ENCODE measurements around the gene GDF10.

The GDF10 gene, protein sequence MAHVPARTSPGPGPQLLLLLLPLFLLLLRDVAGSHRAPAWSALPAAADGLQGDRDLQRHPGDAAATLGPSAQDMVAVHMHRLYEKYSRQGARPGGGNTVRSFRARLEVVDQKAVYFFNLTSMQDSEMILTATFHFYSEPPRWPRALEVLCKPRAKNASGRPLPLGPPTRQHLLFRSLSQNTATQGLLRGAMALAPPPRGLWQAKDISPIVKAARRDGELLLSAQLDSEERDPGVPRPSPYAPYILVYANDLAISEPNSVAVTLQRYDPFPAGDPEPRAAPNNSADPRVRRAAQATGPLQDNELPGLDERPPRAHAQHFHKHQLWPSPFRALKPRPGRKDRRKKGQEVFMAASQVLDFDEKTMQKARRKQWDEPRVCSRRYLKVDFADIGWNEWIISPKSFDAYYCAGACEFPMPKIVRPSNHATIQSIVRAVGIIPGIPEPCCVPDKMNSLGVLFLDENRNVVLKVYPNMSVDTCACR

GRCh38 chr10:47299611-47300428 lies at the start of gene GDF10:
GDF10 (plus strand) TSS chr10:47300197; CDS start chr10:47300652, 455 bp downstream.
- Histone ChIP-seq H3K9me3 (replicated peaks; ENCODE audit: insufficient read depth, low read length) (no peaks in the 10 kb centered on the region), H3K27ac (ENCODE audit: low read length) (no peak within 1 kb of the TSS), H3K4me1 (ENCODE audit: low read length) (no peaks in the 10 kb centered on the region), H2AFZ (ENCODE audit: low read length) (no peak within 1 kb of the TSS), H3K79me2 (ENCODE audit: low read length) (no peaks in the 10 kb centered on the region), H3F3A (ENCODE audit: insufficient read depth, low read length) (no peaks in the 10 kb centered on the region), H4K20me1 (ENCODE audit: insufficient read depth, low read length) (no peaks in the 10 kb centered on the region), H3K4me2 (ENCODE audit: low read depth, low read length) (no peak within 1 kb of the TSS), H3K9me2 (replicated peaks; ENCODE audit: insufficient read depth, low read length) (no peaks in the 10 kb centered on the region), H3K9ac (ENCODE audit: low read length) (no peak within 1 kb of the TSS), H3K4me3 (ENCODE audit: low read length) (no peak within 1 kb of the TSS), H3K36me3 (replicated peaks; ENCODE audit: insufficient read depth, low read length) (no peaks in the 10 kb centered on the region), H3K27me3 (replicated peaks; ENCODE audit: insufficient read depth, low read length) (no peaks in the 10 kb centered on the region)
- DNase-seq: no peak
- TF ChIP-seq EZH2 (optimal IDR thresholded peaks at IDR 0.05; ENCODE audit: low read depth, low read length): no peak
- TF ChIP-seq, protein P1, sequence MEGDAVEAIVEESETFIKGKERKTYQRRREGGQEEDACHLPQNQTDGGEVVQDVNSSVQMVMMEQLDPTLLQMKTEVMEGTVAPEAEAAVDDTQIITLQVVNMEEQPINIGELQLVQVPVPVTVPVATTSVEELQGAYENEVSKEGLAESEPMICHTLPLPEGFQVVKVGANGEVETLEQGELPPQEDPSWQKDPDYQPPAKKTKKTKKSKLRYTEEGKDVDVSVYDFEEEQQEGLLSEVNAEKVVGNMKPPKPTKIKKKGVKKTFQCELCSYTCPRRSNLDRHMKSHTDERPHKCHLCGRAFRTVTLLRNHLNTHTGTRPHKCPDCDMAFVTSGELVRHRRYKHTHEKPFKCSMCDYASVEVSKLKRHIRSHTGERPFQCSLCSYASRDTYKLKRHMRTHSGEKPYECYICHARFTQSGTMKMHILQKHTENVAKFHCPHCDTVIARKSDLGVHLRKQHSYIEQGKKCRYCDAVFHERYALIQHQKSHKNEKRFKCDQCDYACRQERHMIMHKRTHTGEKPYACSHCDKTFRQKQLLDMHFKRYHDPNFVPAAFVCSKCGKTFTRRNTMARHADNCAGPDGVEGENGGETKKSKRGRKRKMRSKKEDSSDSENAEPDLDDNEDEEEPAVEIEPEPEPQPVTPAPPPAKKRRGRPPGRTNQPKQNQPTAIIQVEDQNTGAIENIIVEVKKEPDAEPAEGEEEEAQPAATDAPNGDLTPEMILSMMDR (IDR thresholded peaks at IDR 0.05; ENCODE audit: low read length): no peak
- TF ChIP-seq EZH2phosphoT487 (IDR thresholded peaks at IDR 0.05; ENCODE audit: low read length): no peak

DNA sequence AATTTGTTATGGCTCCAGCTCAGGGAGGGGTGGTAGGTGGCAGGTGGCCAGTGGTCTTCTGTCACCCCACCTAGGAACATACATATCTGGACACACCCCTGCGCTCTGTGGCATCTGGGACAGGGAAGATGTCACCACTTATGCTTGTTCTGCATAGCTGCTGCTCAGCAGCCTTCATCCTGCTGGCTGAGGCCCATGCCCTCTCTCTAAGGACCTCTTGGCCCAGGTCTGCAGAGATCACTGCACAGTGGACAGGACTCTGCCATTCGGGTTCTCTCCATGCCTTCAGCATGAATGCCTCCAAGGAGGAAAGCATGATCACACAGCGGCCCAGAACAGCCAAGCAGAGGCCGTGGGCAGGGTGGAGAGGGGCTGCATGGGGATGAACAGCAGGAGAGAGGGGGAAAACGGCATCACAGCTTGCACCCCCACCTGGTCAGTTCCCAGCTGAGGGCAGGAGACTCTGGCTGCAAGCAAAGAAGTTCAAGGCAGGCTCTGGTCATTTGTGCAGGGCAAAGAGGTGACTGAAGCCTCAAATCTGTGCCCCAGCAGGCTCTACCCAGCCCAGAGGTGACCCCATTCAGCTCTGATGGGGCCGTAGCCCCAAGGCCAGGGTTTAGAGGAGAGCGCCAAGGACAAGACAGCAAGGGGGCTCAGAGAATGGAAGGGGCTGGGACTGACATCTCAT lies 47.8 kb upstream of the GDF10 start:
- Histone ChIP-seq H3K36me3 (replicated peaks; ENCODE audit: insufficient read depth, low read length) (no peaks in the 10 kb centered on the region), H3K4me3 (ENCODE audit: low read length) (no peak overlapping the region), H3K79me2 (ENCODE audit: low read length) (no peaks in the 10 kb centered on the region), H3K27me3 (replicated peaks; ENCODE audit: insufficient read depth, low read length) (no peaks in the 10 kb centered on the region), H3K4me2 (ENCODE audit: low read depth, low read length) (no peak overlapping the region), H2AFZ (ENCODE audit: low read length) (no peak overlapping the region), H4K20me1 (ENCODE audit: insufficient read depth, low read length) (no peaks in the 10 kb centered on the region), H3F3A (ENCODE audit: insufficient read depth, low read length) (no peaks in the 10 kb centered on the region), H3K9me2 (replicated peaks; ENCODE audit: insufficient read depth, low read length) (no peaks in the 10 kb centered on the region), H3K4me1 (ENCODE audit: low read length) (no peaks in the 10 kb centered on the region), H3K27ac (ENCODE audit: low read length) (no peak overlapping the region), H3K9ac (ENCODE audit: low read length) (no peak overlapping the region), H3K9me3 (replicated peaks; ENCODE audit: insufficient read depth, low read length) (no peaks in the 10 kb centered on the region)
- TF ChIP-seq EZH2 (optimal IDR thresholded peaks at IDR 0.05; ENCODE audit: low read depth, low read length): no peak
- no peak for DNase-seq

GRCh38 chr10:47253030-47253637 lies 46.9 kb upstream of the GDF10 start:
- peaks cover 8% of the 10 kb centered on the region; the same call in 1 of the 2 replicates for H3K4me1 ChIP-seq (ENCODE audit: low read length)
- H2AFZ ChIP-seq (ENCODE audit: low read length): no peak overlapping the region
- no peaks in the 10 kb centered on the region for H4K20me1 ChIP-seq (ENCODE audit: insufficient read depth, low read length)
- no peak for TF ChIP-seq EZH2phosphoT487 (IDR thresholded peaks at IDR 0.05; ENCODE audit: low read length)
- no peak for TF ChIP-seq EZH2 (optimal IDR thresholded peaks at IDR 0.05; ENCODE audit: low read depth, low read length)
- TF ChIP-seq, protein P1 (IDR thresholded peaks at IDR 0.05; ENCODE audit: low read length): no peak
- no peak overlapping the region for H3K4me3 ChIP-seq (ENCODE audit: low read length)
- H3K27ac ChIP-seq (ENCODE audit: low read length): no peak overlapping the region
- H3K9me2 ChIP-seq (replicated peaks; ENCODE audit: insufficient read depth, low read length): no peaks in the 10 kb centered on the region
- H3F3A ChIP-seq (ENCODE audit: insufficient read depth, low read length): no peaks in the 10 kb centered on the region
- DNase-seq: no peak
- no peak overlapping the region for H3K9ac ChIP-seq (ENCODE audit: low read length)
- H3K79me2 ChIP-seq (ENCODE audit: low read length): no peaks in the 10 kb centered on the region
- H3K36me3 ChIP-seq (replicated peaks; ENCODE audit: insufficient read depth, low read length): no peaks in the 10 kb centered on the region
- no peaks in the 10 kb centered on the region for H3K9me3 ChIP-seq (replicated peaks; ENCODE audit: insufficient read depth, low read length)
- H3K27me3 ChIP-seq (replicated peaks; ENCODE audit: insufficient read depth, low read length): no peaks in the 10 kb centered on the region
- no peak overlapping the region for H3K4me2 ChIP-seq (ENCODE audit: low read depth, low read length)
